ENCODE data around the gene ANO1. TPM values are rescaled to one million over a fixed set of nuclear protein-coding genes. Genes with fewer than 3 reads are reported as not detected.
"Not testable (repeated sequence)": the region's sequence is repeated elsewhere in the genome, so short reads cannot be mapped to it uniquely, and the experiment has no call there.

Gene ANO1
- total RNA-seq, 1 experiment from 2014 or later = 184 TPM

GRCh38 chr11:70212227-70212811 lies 134.2 kb downstream of the ANO1 start:
- Histone ChIP-seq H2AFZ (ENCODE audit: low read length) (peak overlapping the region; percentile 46), H3K9ac (ENCODE audit: low read length) (no peak overlapping the region), H3K79me2 (ENCODE audit: low read length) (peaks cover 6% of the 10 kb centered on the region), H3K9me2 (replicated peaks; ENCODE audit: low read length) (no peaks in the 10 kb centered on the region), H3K36me3 (ENCODE audit: low read depth, low read length) (peaks cover 9% of the 10 kb centered on the region), H3K4me1 (ENCODE audit: insufficient read depth, low read length) (peaks cover 22% of the 10 kb centered on the region), H4K20me1 (ENCODE audit: low read length) (peaks cover 15% of the 10 kb centered on the region; the same call in 1 of the 2 replicates), H3F3A (ENCODE audit: low read length, unreplicated experiment) (peaks cover 6% of the 10 kb centered on the region), H3K27ac (ENCODE audit: low read length) (no peak overlapping the region), H3K4me2 (ENCODE audit: low read length) (peak overlapping the region; percentile 50), H3K9me3 (ENCODE audit: low read length) (no peaks in the 10 kb centered on the region), H3K4me3 (ENCODE audit: low read length) (peak overlapping the region; percentile 29; the same call in 1 of the 2 replicates), H3K27me3 (ENCODE audit: low read length) (no peaks in the 10 kb centered on the region)
- DNase-seq (peak; percentile 50), ATAC-seq (peak; percentile 37)
- intact Hi-C loops (cut with micrococcal nuclease) = loop anchor here (2.0 kb wide), 1 partner anchor 58 kb away; the partner anchor contains the start of gene PPFIA1
- BruUV-seq (replicated peaks) = no TSS peak
- no peak for TF ChIP-seq EZH2phosphoT487 (IDR thresholded peaks at IDR 0.05; ENCODE audit: borderline replicate concordance, low read length)
- TF ChIP-seq, protein P1, sequence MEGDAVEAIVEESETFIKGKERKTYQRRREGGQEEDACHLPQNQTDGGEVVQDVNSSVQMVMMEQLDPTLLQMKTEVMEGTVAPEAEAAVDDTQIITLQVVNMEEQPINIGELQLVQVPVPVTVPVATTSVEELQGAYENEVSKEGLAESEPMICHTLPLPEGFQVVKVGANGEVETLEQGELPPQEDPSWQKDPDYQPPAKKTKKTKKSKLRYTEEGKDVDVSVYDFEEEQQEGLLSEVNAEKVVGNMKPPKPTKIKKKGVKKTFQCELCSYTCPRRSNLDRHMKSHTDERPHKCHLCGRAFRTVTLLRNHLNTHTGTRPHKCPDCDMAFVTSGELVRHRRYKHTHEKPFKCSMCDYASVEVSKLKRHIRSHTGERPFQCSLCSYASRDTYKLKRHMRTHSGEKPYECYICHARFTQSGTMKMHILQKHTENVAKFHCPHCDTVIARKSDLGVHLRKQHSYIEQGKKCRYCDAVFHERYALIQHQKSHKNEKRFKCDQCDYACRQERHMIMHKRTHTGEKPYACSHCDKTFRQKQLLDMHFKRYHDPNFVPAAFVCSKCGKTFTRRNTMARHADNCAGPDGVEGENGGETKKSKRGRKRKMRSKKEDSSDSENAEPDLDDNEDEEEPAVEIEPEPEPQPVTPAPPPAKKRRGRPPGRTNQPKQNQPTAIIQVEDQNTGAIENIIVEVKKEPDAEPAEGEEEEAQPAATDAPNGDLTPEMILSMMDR (conservative IDR thresholded peaks at IDR 0.05; ENCODE audit: low read depth, low read length) = no peak
- ChIA-PET POLR2A (ENCODE audit: unreplicated experiment) (no interaction called here), CTCF (no interaction called here)

DNA sequence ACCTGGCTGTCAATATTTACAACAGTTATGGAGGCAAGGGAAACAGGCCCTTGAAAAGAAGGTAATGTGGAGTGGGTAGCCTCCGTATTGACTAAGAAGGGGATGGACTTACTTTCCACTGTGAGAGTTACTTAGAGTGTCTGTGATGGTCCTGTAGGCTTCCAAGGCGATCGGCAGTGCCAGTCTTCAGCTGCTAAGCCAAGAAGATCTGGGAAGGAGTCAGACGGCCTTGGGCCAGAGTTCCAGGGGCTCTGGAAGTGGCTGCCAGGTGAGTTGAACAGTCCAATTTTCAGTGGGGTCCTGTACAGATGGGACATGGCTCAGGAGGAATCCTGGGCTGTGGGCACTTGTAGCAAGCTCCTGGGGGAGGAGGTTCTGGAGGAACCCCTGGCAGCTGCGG lies 139.3 kb downstream of the ANO1 start:
- H3K36me3 ChIP-seq (ENCODE audit: low read depth, low read length); H3K4me1 ChIP-seq (ENCODE audit: insufficient read depth, low read length); H4K20me1 ChIP-seq (ENCODE audit: low read length); H3K27me3 ChIP-seq (ENCODE audit: low read length); H3K9me3 ChIP-seq (ENCODE audit: low read length); H3F3A ChIP-seq (ENCODE audit: low read length, unreplicated experiment); H2AFZ ChIP-seq (ENCODE audit: low read length); H3K79me2 ChIP-seq (ENCODE audit: low read length); H3K4me2 ChIP-seq (ENCODE audit: low read length); POLR2A ChIA-PET (ENCODE audit: unreplicated experiment); intact Hi-C loops (cut with micrococcal nuclease); H3K4me3 ChIP-seq (ENCODE audit: low read length); ATAC-seq; H3K27ac ChIP-seq (ENCODE audit: low read length); DNase-seq; CTCF ChIA-PET; H3K9ac ChIP-seq (ENCODE audit: low read length); BruUV-seq (replicated peaks); H3K9me2 ChIP-seq (replicated peaks; ENCODE audit: low read length): not testable (repeated sequence)

- intact Hi-C loops (cut with micrococcal nuclease); H3K4me1 ChIP-seq (ENCODE audit: insufficient read depth, low read length); H3K27me3 ChIP-seq (ENCODE audit: low read length); H3K79me2 ChIP-seq (ENCODE audit: low read length); H3K4me3 ChIP-seq (ENCODE audit: low read length); H3K27ac ChIP-seq (ENCODE audit: low read length); H4K20me1 ChIP-seq (ENCODE audit: low read length); DNase-seq; H3K9ac ChIP-seq (ENCODE audit: low read length); H2AFZ ChIP-seq (ENCODE audit: low read length); H3K9me2 ChIP-seq (replicated peaks; ENCODE audit: low read length); H3K4me2 ChIP-seq (ENCODE audit: low read length); BruUV-seq (replicated peaks); H3K36me3 ChIP-seq (ENCODE audit: low read depth, low read length); POLR2A ChIA-PET (ENCODE audit: unreplicated experiment); CTCF ChIA-PET; H3F3A ChIP-seq (ENCODE audit: low read length, unreplicated experiment); H3K9me3 ChIP-seq (ENCODE audit: low read length); ATAC-seq: not testable (repeated sequence)
Measured at GRCh38 chr11:70218076-70218475, 140.0 kb downstream of the ANO1 start.

DNA sequence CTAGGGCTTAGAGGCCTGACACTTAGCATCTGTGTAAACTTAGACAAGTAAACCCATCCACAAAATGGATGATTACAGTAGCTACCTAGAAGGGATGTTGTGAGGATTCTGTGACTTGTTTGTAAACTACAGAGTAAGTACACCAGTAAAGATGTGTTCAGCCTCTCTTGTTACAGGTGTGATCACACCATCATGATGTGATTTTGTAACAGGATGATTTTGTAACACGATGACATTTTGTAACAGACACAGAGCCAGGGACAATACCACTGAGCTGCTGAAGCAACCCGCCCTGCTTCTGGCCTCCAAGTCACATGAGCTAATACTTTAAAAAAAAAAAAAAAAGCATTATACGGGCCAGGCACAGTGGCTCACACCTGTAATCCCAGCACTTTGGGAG lies 142.0 kb downstream of the ANO1 start:
- no peaks in the 10 kb centered on the region for H3K9me2 ChIP-seq (replicated peaks; ENCODE audit: low read length)
- no peak for ATAC-seq
- no TSS peak for BruUV-seq (replicated peaks)
- no peaks in the 10 kb centered on the region for H3K27me3 ChIP-seq (ENCODE audit: low read length)
- CTCF ChIA-PET = interaction anchor here (0.6 kb wide), 1 partner anchor 1120 kb away, joined by 3 read pairs; no protein-coding TSS in a partner anchor
- DNase-seq = no peak
- H2AFZ ChIP-seq (ENCODE audit: low read length) = no peak overlapping the region
- H3K36me3 ChIP-seq (ENCODE audit: low read depth, low read length) = no peaks in the 10 kb centered on the region
- TF ChIP-seq, protein P1 (conservative IDR thresholded peaks at IDR 0.05; ENCODE audit: low read depth, low read length) = no peak
- TF ChIP-seq EZH2phosphoT487 (IDR thresholded peaks at IDR 0.05; ENCODE audit: borderline replicate concordance, low read length) = no peak
- no peak for TF ChIP-seq EZH2 (IDR thresholded peaks at IDR 0.05; ENCODE audit: low read length, unreplicated experiment)
- intact Hi-C loops (cut with micrococcal nuclease) = no loop called here
- no peaks in the 10 kb centered on the region for H4K20me1 ChIP-seq (ENCODE audit: low read length)
- POLR2A ChIA-PET (ENCODE audit: unreplicated experiment) = no interaction called here
- H3K79me2 ChIP-seq (ENCODE audit: low read length) = no peaks in the 10 kb centered on the region
- H3F3A ChIP-seq (ENCODE audit: low read length, unreplicated experiment) = no peaks in the 10 kb centered on the region
- H3K27ac ChIP-seq (ENCODE audit: low read length) = no peak overlapping the region
- no peak overlapping the region for H3K4me3 ChIP-seq (ENCODE audit: low read length)
- H3K4me2 ChIP-seq (ENCODE audit: low read length) = no peak overlapping the region
- no peaks in the 10 kb centered on the region for H3K9me3 ChIP-seq (ENCODE audit: low read length)
- H3K4me1 ChIP-seq (ENCODE audit: insufficient read depth, low read length) = no peaks in the 10 kb centered on the region
- no peak overlapping the region for H3K9ac ChIP-seq (ENCODE audit: low read length)

Data from PC-3 (cell line).